Bronchial epithelial cell (primary cell): ENCODE results near the gene CASP3. TPM values are rescaled to one million over a fixed set of nuclear protein-coding genes. Genes with fewer than 3 reads are reported as not detected.
"Not testable (repeated sequence)": the region's sequence is repeated elsewhere in the genome, so short reads cannot be mapped to it uniquely, and the experiment has no call there.

Experiments
- DNase-seq: peaks from one replicate; pipeline ENCODE4 v3.0.0-alpha.2; 2010; ENCODE audit warnings: low read depth
- FAIRE-seq: peaks from 2 replicates; lab custom pipeline; 2011; peaks lifted over from hg19 to GRCh38; lab: Jason Lieb, UNC
- H3K27me3 ChIP-seq: 2 replicates; pipeline ENCODE4 v1.5.1; 2011; ENCODE audit warnings: low read length; ENCODE audit not compliant: control insufficient read depth, insufficient read depth
- H3K36me3 ChIP-seq: 2 replicates; pipeline ENCODE4 v1.5.1; 2011; ENCODE audit warnings: low read length; ENCODE audit not compliant: control insufficient read depth, insufficient read depth
- H3K4me3 ChIP-seq: 2 replicates; pipeline ENCODE4 v1.5.1; 2011; ENCODE audit warnings: mild to moderate bottlenecking, low read depth, low read length, control low read depth
- total RNA-seq: library from RNA; depleted of rRNA; stranded (reverse); fragments of >200 nt; gene quantifications from 2 replicates; pipeline ENCODE4 v1.2.1, GENCODE V29; 2014
- TF ChIP-seq, protein P1 (sequence below): IDR thresholded peaks from 2 replicates; pipeline ENCODE4 v1.5.1; 2011; ENCODE audit warnings: mild to moderate bottlenecking, moderate library complexity, low read length, control low read depth, inconsistent platforms; ENCODE audit not compliant: insufficient read depth, severe bottlenecking

The CASP3 gene
- total RNA-seq, 1 donor from 2014 or later: 23.7 TPM

GRCh38 chr4:184621518-184621917 is 27.7 kb downstream of the CASP3 start:
- FAIRE-seq: no peak
- TF ChIP-seq, protein P1, sequence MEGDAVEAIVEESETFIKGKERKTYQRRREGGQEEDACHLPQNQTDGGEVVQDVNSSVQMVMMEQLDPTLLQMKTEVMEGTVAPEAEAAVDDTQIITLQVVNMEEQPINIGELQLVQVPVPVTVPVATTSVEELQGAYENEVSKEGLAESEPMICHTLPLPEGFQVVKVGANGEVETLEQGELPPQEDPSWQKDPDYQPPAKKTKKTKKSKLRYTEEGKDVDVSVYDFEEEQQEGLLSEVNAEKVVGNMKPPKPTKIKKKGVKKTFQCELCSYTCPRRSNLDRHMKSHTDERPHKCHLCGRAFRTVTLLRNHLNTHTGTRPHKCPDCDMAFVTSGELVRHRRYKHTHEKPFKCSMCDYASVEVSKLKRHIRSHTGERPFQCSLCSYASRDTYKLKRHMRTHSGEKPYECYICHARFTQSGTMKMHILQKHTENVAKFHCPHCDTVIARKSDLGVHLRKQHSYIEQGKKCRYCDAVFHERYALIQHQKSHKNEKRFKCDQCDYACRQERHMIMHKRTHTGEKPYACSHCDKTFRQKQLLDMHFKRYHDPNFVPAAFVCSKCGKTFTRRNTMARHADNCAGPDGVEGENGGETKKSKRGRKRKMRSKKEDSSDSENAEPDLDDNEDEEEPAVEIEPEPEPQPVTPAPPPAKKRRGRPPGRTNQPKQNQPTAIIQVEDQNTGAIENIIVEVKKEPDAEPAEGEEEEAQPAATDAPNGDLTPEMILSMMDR: no peak
- Histone ChIP-seq H3K4me3 (no peak overlapping the region), H3K36me3 (no peaks in the 10 kb centered on the region), H3K27me3 (no peaks in the 10 kb centered on the region)
- no peak for DNase-seq

DNA sequence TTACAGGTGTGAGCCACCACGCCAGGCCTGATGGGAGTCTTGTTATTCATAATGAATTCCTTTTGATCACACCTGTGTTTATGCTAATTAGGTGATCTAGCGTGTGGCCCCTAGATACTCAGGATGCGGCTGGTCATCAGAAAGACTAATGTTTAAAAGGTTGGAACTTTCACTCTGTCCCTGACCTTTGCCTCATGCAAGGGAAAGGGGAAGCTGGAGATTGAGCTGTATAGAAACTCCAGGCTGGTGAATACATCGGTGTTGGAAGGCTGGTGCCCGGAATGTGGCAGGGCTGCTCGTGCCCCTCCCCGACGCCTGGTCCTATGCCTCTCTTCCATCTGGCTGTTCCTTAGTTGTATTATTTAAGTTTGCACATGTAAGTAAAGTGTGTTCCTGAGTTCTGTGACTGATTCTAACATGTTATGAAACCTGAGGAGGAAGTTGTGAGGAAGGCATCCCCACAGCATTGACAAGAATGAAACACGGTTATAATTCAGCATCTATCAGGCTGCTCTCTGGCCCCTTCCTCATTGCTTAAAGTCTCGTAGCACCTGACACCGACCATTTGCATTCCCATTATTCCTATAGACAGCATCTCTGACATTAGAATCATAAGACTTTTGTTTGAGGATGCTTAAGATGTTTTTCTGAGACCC is 28.9 kb downstream of the CASP3 start:
- TF ChIP-seq, protein P1: no peak
- FAIRE-seq: no peak

DNA sequence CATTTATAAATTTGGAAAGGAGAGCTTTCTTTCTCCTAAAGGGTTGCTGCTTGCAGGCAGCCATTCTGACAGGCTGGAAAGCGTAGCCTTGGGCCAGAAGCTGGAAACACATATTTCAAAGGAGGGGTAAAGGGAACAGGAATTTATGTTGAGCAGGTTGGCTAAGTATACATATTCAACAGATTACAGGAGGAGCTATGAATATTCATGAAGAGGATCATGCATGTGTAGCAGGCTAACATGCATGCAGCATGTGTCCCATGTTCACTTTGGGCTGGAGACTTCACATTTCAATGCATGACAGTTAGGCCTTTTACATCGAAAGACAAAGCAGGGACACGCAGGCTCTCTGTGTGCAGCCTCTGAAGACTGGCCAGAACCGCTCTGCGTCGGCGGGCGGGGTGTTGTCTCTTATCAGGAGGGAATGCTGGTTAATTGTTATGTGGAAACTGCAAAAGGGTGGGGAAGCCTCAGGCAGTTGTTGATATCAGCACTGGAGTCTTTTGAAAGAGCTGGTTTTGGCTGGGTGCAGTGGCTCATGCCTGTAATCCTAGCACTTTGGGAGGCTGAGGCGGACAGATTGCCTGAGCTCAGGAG is 31.5 kb downstream of the CASP3 start:
- no peak for DNase-seq
- Histone ChIP-seq H3K27me3 (no peaks in the 10 kb centered on the region), H3K4me3 (no peak overlapping the region), H3K36me3 (no peaks in the 10 kb centered on the region)
- no peak for FAIRE-seq
- TF ChIP-seq, protein P1: no peak

More for the DNA sequence above, 28.9 kb downstream of the CASP3 start:
- Histone ChIP-seq H3K36me3 (no peaks in the 10 kb centered on the region), H3K27me3 (no peaks in the 10 kb centered on the region), H3K4me3 (no peak overlapping the region)
- no peak for DNase-seq

GRCh38 chr4:184616633-184617551 is 32.4 kb downstream of the CASP3 start:
- FAIRE-seq (no peak), DNase-seq (no peak)
- no peaks in the 10 kb centered on the region for H3K27me3 ChIP-seq
- H3K4me3 ChIP-seq: no peak overlapping the region
- TF ChIP-seq, protein P1: no peak
- H3K36me3 ChIP-seq: no peaks in the 10 kb centered on the region

DNA sequence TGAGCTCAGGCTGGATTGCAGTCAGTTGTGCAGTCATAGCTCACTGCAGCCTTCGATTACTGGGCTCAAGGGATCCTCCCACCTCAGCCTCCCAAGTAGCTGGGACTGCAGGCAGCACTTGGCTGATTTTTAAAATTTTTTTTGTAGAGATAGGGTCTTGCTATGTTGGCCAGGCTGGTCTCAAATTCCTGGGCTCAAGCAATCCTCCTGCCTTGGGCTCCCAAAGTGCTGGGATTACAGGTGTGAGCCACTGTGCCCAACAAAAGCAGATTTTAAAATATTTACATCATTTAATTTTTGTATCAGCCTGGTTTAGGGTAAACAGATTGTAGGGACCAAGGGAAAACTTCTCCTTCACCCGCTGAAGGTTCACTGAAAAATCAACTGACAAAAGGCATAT is 33.1 kb downstream of the CASP3 start:
- not testable (repeated sequence) for H3K4me3 ChIP-seq, H3K27me3 ChIP-seq, DNase-seq, H3K36me3 ChIP-seq, FAIRE-seq

DNA sequence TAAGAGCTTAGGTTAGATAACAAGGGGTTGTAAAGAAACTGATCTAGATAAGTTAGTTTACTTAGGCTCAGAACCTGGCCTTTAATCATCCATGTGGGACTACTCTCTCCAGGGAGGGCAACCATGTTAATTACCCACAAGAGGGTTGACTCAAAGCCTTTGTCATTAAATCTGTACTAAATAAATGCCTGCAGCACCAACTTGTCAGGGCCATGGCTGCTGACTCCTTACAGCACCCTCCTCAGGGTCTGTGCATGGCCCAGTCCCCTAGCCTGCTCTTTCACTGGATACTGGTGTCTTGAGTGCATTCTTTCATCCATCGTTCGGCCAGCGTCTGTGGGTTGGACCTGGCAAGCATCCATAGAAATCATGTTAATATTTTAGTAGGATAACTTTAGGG is 34.7 kb downstream of the CASP3 start:
- TF ChIP-seq, protein P1: no peak
- DNase-seq: no peak
- FAIRE-seq: no peak

More for the DNA sequence above, 34.7 kb downstream of the CASP3 start:
- Histone ChIP-seq H3K36me3 (no peaks in the 10 kb centered on the region), H3K27me3 (no peaks in the 10 kb centered on the region), H3K4me3 (no peak overlapping the region)
